HUES6 (cell line): ENCODE results near the gene DIPK1B.

Experiments used
- H3K27ac ChIP-seq: 2 replicates; pipeline ENCODE4 v1.7.0; 2013; ENCODE audit warnings: low read depth, mild to moderate bottlenecking, low read length, inconsistent platforms
- H3K27me3 ChIP-seq: 2 replicates; pipeline ENCODE4 v1.6.1; 2013; ENCODE audit warnings: low read length; ENCODE audit not compliant: control insufficient read depth, insufficient read depth
- H3K36me3 ChIP-seq: 2 replicates; pipeline ENCODE4 v1.6.1; 2013; ENCODE audit warnings: low read length; ENCODE audit not compliant: control insufficient read depth, insufficient read depth
- H3K4me1 ChIP-seq: 2 replicates; pipeline ENCODE4 v1.6.1; 2013; ENCODE audit warnings: low read length; ENCODE audit not compliant: control insufficient read depth, insufficient read depth
- H3K4me3 ChIP-seq: 2 replicates; pipeline ENCODE4 v1.5.1; 2013; ENCODE audit warnings: low read depth, low read length
- H3K9ac ChIP-seq: one replicate; pipeline ENCODE4 v1.6.1; 2013; ENCODE audit warnings: mild to moderate bottlenecking, low read length
- H3K9me3 ChIP-seq: 2 replicates; pipeline ENCODE4 v1.6.1; 2013; ENCODE audit warnings: low read depth, low read length; ENCODE audit not compliant: control insufficient read depth, insufficient read depth

The DIPK1B gene

GRCh38 chr9:136732444-136733178, 20.2 kb downstream of the DIPK1B start:
- Histone ChIP-seq H3K4me1 (peaks cover 7% of the 10 kb centered on the region; the same call in 1 of the 2 replicates), H3K9me3 (no peaks in the 10 kb centered on the region), H3K9ac (no peak overlapping the region), H3K27ac (no peak overlapping the region), H3K4me3 (no peak overlapping the region), H3K27me3 (peaks cover 7% of the 10 kb centered on the region; the same call in 1 of the 2 replicates), H3K36me3 (no peaks in the 10 kb centered on the region)

- Histone ChIP-seq H3K9me3 (peaks cover 3% of the 10 kb centered on the region; the same call in 1 of the 2 replicates), H3K27me3 (peaks cover 7% of the 10 kb centered on the region; the same call in 1 of the 2 replicates), H3K4me3 (no peak overlapping the region), H3K9ac (no peak overlapping the region), H3K36me3 (no peaks in the 10 kb centered on the region), H3K27ac (no peak overlapping the region), H3K4me1 (peaks cover 7% of the 10 kb centered on the region; the same call in 1 of the 2 replicates)
Measured at GRCh38 chr9:136733611-136734010, 21.2 kb downstream of the DIPK1B start.

- H3K9ac ChIP-seq = no peak overlapping the region
- H3K27me3 ChIP-seq = no peaks in the 10 kb centered on the region
- H3K36me3 ChIP-seq = no peaks in the 10 kb centered on the region
- H3K4me3 ChIP-seq = no peak overlapping the region
- H3K9me3 ChIP-seq = peaks cover 3% of the 10 kb centered on the region; the same call in 1 of the 2 replicates
- H3K27ac ChIP-seq = no peak overlapping the region
- H3K4me1 ChIP-seq = peaks cover 4% of the 10 kb centered on the region; the same call in 1 of the 2 replicates
Measured at GRCh38 chr9:136734837-136735496, 22.6 kb downstream of the DIPK1B start.

DNA sequence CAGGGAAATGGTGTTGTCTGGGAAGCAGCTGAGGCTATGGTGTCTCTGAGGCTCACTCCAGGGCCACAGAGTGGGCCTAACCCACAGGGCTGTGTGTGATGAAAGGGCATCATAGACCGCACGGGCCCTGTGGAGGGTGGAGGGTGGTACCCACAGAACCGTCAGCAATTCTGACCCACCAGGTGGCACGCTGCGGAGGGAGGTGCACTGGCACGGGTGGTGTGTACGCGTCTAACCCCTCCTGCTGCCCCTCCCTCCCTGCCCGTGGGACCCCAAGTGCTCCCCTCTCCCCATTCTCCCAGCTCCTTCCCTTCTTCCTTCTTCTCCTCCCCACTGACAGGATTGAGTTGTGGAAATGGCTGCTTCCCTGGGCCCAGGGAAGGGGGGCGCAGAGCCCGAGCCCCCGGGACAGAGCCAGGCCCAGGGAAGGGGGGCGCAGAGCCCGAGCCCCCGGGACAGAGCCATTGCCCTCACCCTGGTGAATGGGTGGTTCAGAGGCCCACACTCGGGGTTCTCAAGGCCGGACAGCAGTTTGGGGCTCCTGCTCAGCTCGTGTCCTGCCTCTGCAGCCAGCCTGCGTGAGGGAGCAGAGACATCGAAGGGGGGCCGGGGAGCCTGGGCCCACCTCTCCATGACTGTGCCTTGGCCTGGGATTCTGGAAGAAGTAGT, 23.6 kb downstream of the DIPK1B start:
- no peaks in the 10 kb centered on the region; the same call in 1 of the 2 replicates for H3K27me3 ChIP-seq
- no peak overlapping the region for H3K9ac ChIP-seq
- no peak overlapping the region for H3K4me3 ChIP-seq
- H3K36me3 ChIP-seq = no peaks in the 10 kb centered on the region
- peaks cover 4% of the 10 kb centered on the region; the same call in 1 of the 2 replicates for H3K4me1 ChIP-seq
- H3K9me3 ChIP-seq = peaks cover 3% of the 10 kb centered on the region; the same call in 1 of the 2 replicates
- H3K27ac ChIP-seq = no peak overlapping the region

- H3K27ac ChIP-seq = no peak overlapping the region
- no peaks in the 10 kb centered on the region for H3K36me3 ChIP-seq
- H3K4me3 ChIP-seq = no peak overlapping the region
- no peak overlapping the region for H3K9ac ChIP-seq
- H3K4me1 ChIP-seq = peaks cover 3% of the 10 kb centered on the region; the same call in 1 of the 2 replicates
- H3K27me3 ChIP-seq = no peaks in the 10 kb centered on the region; the same call in 1 of the 2 replicates
- peaks cover 3% of the 10 kb centered on the region; the same call in 1 of the 2 replicates for H3K9me3 ChIP-seq
Measured at GRCh38 chr9:136738960-136739359, 26.6 kb downstream of the DIPK1B start.

DNA sequence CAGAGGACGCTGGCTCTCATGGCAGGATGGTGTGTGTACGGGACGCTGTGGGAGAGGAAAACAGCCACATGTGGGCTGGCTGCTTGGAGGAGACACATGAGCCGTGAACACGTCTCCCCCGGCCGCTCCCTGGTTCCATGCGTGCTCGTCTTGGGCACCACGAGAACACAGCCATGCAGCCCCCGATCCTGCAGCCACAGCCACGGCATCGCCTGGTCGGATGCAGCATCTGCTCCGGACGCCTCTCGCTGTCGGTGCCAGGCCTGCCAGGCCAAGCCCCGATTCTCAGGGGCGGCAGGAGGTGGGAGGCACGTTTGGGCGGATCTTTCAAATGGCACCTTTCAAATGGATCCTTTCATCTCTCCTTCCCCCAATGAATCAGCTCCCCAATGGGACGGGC, 27.1 kb downstream of the DIPK1B start:
- Histone ChIP-seq H3K27ac (no peak overlapping the region), H3K27me3 (no peaks in the 10 kb centered on the region; the same call in 1 of the 2 replicates), H3K9ac (no peak overlapping the region), H3K9me3 (peaks cover 3% of the 10 kb centered on the region; the same call in 1 of the 2 replicates), H3K4me3 (no peak overlapping the region), H3K36me3 (no peaks in the 10 kb centered on the region), H3K4me1 (peaks cover 3% of the 10 kb centered on the region; the same call in 1 of the 2 replicates)

DNA sequence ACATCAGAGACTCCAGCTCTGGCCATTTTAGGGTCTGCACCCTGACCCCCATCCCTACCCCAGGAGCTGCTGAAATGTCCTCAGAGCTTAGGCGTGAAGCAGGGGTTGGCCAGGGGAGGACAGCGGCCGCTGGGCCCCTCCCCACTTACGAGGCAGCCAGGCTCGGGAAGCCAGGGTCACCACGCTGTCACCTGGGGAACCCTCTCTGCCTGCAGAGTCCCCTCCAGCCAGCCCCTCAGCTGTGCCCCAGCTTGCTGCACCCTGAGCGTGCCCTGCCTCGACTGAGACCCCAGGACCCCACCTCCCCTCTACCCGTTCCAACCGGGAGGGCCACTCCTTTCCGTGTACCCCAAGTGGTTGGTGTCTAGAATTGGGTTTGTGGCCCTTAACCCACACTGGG, 27.7 kb downstream of the DIPK1B start:
- H3K4me1 ChIP-seq = peaks cover 3% of the 10 kb centered on the region; the same call in 1 of the 2 replicates
- H3K27me3 ChIP-seq = no peaks in the 10 kb centered on the region; the same call in 1 of the 2 replicates
- no peaks in the 10 kb centered on the region for H3K36me3 ChIP-seq
- H3K4me3 ChIP-seq = no peak overlapping the region
- peaks cover 3% of the 10 kb centered on the region; the same call in 1 of the 2 replicates for H3K9me3 ChIP-seq
- H3K9ac ChIP-seq = no peak overlapping the region
- H3K27ac ChIP-seq = no peak overlapping the region

- Histone ChIP-seq H3K27me3 (no peaks in the 10 kb centered on the region; the same call in 1 of the 2 replicates), H3K4me3 (no peak overlapping the region), H3K4me1 (peaks cover 3% of the 10 kb centered on the region; the same call in 1 of the 2 replicates), H3K36me3 (no peaks in the 10 kb centered on the region), H3K9me3 (peaks cover 3% of the 10 kb centered on the region; the same call in 1 of the 2 replicates), H3K9ac (no peak overlapping the region), H3K27ac (no peak overlapping the region)
Measured at GRCh38 chr9:136740491-136740890, 28.1 kb downstream of the DIPK1B start.

DNA sequence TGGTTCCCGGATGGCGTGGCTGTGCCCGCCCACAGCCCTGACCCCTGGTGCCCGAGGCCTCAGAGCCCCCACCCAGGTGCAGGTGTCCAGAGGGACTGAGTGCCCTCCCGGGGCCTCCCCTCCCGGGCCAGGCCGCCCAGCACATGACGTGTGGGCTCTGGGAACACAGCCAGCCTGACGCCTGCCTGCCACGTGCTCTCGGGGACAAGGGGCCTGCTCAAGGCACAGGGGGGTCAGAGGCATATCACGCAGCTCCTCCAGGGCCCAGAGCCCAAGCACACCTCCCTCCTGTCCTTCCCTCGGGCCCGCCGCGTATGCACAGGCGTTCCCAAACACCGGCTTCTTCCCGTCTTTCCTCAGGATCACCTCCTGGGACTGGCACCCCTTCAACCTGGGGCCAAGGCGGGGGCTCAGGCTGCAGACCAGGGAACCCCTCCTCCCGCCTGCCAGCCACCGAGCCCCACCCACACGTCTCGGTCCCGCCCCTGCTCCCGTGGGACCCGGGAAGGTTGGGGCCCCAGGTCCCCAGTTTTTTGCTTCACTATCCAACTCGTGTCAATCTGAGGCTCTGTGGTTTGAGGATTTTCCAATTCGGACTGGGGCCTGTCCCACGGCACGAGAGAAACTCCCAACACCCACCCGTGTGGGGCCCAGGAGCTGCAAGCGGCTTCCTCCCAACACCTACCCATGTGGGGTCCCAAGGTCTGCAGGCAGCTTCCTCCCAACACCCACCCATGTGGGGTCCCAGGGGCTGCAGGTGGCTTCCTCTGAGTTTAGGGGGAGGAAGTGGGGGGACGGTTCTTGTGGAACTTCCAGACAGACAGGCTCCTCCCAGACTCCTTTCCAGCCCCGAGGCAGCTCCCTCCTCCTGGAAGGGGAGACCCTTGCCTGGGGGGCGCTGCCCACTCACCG, 28.9 kb downstream of the DIPK1B start:
- no peaks in the 10 kb centered on the region for H3K36me3 ChIP-seq
- no peaks in the 10 kb centered on the region; the same call in 1 of the 2 replicates for H3K27me3 ChIP-seq
- peaks cover 3% of the 10 kb centered on the region; the same call in 1 of the 2 replicates for H3K4me1 ChIP-seq

More for the DNA sequence above, 28.9 kb downstream of the DIPK1B start:
- H3K9me3 ChIP-seq = peaks cover 3% of the 10 kb centered on the region; the same call in 1 of the 2 replicates
- no peak overlapping the region for H3K9ac ChIP-seq
- H3K27ac ChIP-seq = no peak overlapping the region
- no peak overlapping the region for H3K4me3 ChIP-seq
